CD8-positive, alpha-beta memory T cell (primary cell): ENCODE data around the gene ELMO1. TPM values are rescaled to one million over a fixed set of nuclear protein-coding genes. Genes with fewer than 3 reads are reported as not detected.
A peak's percentile ranks its signal among the peaks of the same experiment; 100 is the strongest.

Experiments
- CTCF ChIA-PET: fragments of 350-600 bp; sonication (Branson Sonifier 250); formaldehyde crosslinking; loops from one replicate; lab custom pipeline; 2021; ENCODE audit warnings: antibody characterized with exemption; lab: Charles Lee
- POLR2A ChIA-PET: fragments of 350-600 bp; sonication (Branson Sonifier 250); formaldehyde crosslinking; loops from one replicate; lab custom pipeline; 2021; ENCODE audit warnings: antibody characterized with exemption; lab: Charles Lee
- DNase-seq, 5 donors: peaks; one replicate each; pipeline versions ENCODE4 v3.0.0 to v3.0.0-alpha.2; 2020 to 2022; ENCODE audit warnings: mixed read lengths in 1 of 5
- H3K27ac ChIP-seq: one replicate; pipeline ENCODE4 v1.7.0; 2013; ENCODE audit warnings: low read depth, mild to moderate bottlenecking, low read length, moderate library complexity
- H3K27me3 ChIP-seq: 2 replicates; pipeline ENCODE4 v1.7.0; 2013; ENCODE audit warnings: low read length, mild to moderate bottlenecking; ENCODE audit not compliant: insufficient read depth, poor library complexity, severe bottlenecking
- H3K36me3 ChIP-seq: 2 replicates; pipeline ENCODE4 v1.7.0; 2013; ENCODE audit warnings: mild to moderate bottlenecking, low read length, moderate library complexity; ENCODE audit not compliant: insufficient read depth
- H3K4me1 ChIP-seq: 2 replicates; pipeline ENCODE4 v1.7.0; 2013; ENCODE audit warnings: mild to moderate bottlenecking, low read length, moderate library complexity; ENCODE audit not compliant: insufficient read depth
- H3K4me3 ChIP-seq: 2 replicates; pipeline ENCODE4 v1.7.0; 2013; ENCODE audit warnings: mild to moderate bottlenecking, low read length
- H3K9me3 ChIP-seq: 2 replicates; pipeline ENCODE4 v1.7.0; 2013; ENCODE audit warnings: mild to moderate bottlenecking, low read length
- H3K27ac Mint-ChIP-seq, 8 donors: one replicate each; pipeline ENCODE4 v1.8.0; 2020 to 2021; ENCODE audit warnings: mixed read lengths in 8 of 8, mild to moderate bottlenecking in 6 of 8, inconsistent platforms in 3 of 8, moderate library complexity in 3 of 8
- H3K27me3 Mint-ChIP-seq, 2 donors: one replicate each; pipeline ENCODE4 v1.8.0; 2020 to 2021; ENCODE audit warnings: mixed read lengths in 2 of 2, mild to moderate bottlenecking in 1 of 2, moderate library complexity in 1 of 2
- H3K36me3 Mint-ChIP-seq, 3 donors: one replicate each; pipeline ENCODE4 v1.8.0; 2020 to 2021; ENCODE audit warnings: mixed read lengths in 3 of 3, inconsistent platforms in 1 of 3, mild to moderate bottlenecking in 1 of 3
- H3K4me1 Mint-ChIP-seq, 3 donors: one replicate each; pipeline ENCODE4 v1.8.0; 2020 to 2021; ENCODE audit warnings: mixed read lengths in 3 of 3, inconsistent platforms in 1 of 3, mild to moderate bottlenecking in 1 of 3
- H3K4me3 Mint-ChIP-seq, 7 donors: one replicate each; pipeline ENCODE4 v1.8.0; 2020 to 2021; ENCODE audit warnings: mixed read lengths in 7 of 7, mild to moderate bottlenecking in 6 of 7, moderate library complexity in 4 of 7, inconsistent platforms in 2 of 7
- H3K9me3 Mint-ChIP-seq, 5 donors: one replicate each; pipeline ENCODE4 v1.8.0; 2020 to 2022; ENCODE audit warnings: mixed read lengths in 5 of 5, mild to moderate bottlenecking in 3 of 5, moderate library complexity in 2 of 5, inconsistent platforms in 1 of 5
- polyA plus RNA-seq: library from polyadenylated mRNA; unstranded; fragments of 300-500 nt; fragmentation: Illumina TruSeq; gene quantifications from one replicate; pipeline ENCODE4 v1.2.3, GENCODE V29; 2021
- total RNA-seq, 2 experiments: library from RNA; stranded (reverse); gene quantifications; one replicate each; pipeline ENCODE4 v1.2.3, GENCODE V29; 2021

ELMO1 gene, protein sequence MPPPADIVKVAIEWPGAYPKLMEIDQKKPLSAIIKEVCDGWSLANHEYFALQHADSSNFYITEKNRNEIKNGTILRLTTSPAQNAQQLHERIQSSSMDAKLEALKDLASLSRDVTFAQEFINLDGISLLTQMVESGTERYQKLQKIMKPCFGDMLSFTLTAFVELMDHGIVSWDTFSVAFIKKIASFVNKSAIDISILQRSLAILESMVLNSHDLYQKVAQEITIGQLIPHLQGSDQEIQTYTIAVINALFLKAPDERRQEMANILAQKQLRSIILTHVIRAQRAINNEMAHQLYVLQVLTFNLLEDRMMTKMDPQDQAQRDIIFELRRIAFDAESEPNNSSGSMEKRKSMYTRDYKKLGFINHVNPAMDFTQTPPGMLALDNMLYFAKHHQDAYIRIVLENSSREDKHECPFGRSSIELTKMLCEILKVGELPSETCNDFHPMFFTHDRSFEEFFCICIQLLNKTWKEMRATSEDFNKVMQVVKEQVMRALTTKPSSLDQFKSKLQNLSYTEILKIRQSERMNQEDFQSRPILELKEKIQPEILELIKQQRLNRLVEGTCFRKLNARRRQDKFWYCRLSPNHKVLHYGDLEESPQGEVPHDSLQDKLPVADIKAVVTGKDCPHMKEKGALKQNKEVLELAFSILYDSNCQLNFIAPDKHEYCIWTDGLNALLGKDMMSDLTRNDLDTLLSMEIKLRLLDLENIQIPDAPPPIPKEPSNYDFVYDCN
- total RNA-seq (10 to 100 TPM; 66.2 to 74.4 TPM), polyA plus RNA-seq (65.6 TPM)

DNA sequence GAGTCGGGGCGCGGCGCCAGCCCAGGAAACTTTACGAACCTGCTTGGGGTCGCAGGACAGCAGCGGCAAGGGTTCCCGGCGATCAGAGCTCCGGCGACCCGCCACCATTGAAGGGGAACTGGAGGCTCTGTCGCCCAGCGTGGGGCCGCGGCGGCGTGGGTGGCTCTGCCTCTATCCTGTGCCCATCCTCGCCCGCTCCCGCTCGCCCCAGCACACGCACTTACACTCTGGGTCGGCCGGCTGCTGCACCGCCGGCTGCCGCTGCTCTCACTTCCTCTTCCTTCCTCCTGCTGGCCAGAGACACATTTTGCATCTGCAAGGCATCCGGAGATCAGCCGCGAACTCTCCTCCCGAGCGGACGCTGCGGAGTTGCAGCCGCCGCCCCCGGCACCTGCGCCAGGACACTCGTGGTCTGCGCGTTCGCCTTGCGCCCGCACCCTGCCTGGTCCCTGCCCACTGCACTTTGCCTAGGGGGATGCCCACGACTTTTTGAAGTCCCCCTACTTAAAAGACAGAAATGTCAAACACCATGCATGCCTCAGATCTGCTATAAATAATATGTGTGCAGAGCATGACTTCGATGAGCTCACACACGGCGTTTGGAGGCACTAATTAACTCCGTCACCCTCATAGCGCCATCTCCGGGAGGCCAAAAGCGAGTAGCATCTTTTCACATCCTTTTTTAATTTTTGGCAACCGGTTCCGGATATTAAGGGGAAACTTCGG is at the start of gene ELMO1:
TSS of gene ELMO1 (minus strand) at position 229 of the 726 bp plus-strand sequence. CDS start 106,174 bp downstream, outside the sequence.
- Histone ChIP-seq H3K4me1 (peaks cover 31% of the 10 kb centered on the region), H3K36me3 (no peaks in the 10 kb centered on the region), H3K27me3 (no peaks in the 10 kb centered on the region), H3K27ac (peak within 1 kb of the TSS; percentile 80), H3K9me3 (no peaks in the 10 kb centered on the region), H3K4me3 (peak within 1 kb of the TSS; percentile 65)
- peak; percentile 61 to 88 (median 84) for DNase-seq
- Mint-ChIP-seq H3K4me1 (peaks cover 49 to 65% (median 50%) of the 10 kb centered on the region in 3 donors), H3K9me3 (peaks cover 0 to 2% (median 2%) of the 10 kb centered on the region in 5 donors), H3K27ac (peak within 1 kb of the TSS; percentile 96 to 100 (median 98)), H3K36me3 (peaks cover 0 to 17% (median 5%) of the 10 kb centered on the region in 3 donors), H3K27me3 (peaks cover 0 to 6% of the 10 kb centered on the region in 2 donors), H3K4me3 (peak within 1 kb of the TSS; percentile 92 to 99 (median 98))
- ChIA-PET POLR2A (interaction anchor here (0.6 to 2.6 kb wide), 6 partner anchors 95 to 1756 kb away, joined by 3 to 21 read pairs (median 4); partner anchors contain the start of gene HERPUD2), CTCF (interaction anchor here (0.6 to 3.2 kb wide), 18 partner anchors 13 to 214 kb away, joined by 3 to 18 read pairs (median 4); no protein-coding TSS in a partner anchor)

DNA sequence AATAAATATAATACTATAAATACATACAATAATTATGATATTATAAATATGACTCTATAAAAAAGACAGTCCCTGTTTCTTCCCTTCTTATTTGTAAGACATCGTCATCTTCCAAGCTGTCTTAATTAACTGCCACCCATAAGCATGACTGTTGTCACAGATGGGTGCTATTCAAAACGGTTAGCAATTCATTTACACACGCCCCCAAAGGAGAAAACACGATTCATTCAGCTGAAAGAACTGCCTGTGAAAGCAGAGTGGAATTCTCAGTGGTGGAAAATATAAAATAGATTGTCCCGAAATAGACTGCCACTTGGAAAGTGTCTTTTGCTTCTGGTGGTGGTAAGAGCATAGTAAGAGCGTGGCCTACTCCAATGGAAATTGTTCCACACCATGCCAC is 48.9 kb upstream of the ELMO1 start:
- H3K9me3 Mint-ChIP-seq: no peaks in the 10 kb centered on the region
- ChIA-PET POLR2A (no interaction called here), CTCF (interaction anchor here (5.0 kb wide), 1 partner anchor 10 kb away, joined by 25 read pairs; no protein-coding TSS in a partner anchor)
- no peaks in the 10 kb centered on the region for H3K36me3 ChIP-seq
- no peak overlapping the region for H3K4me3 Mint-ChIP-seq
- no peaks in the 10 kb centered on the region for H3K4me1 ChIP-seq
- H3K9me3 ChIP-seq: no peaks in the 10 kb centered on the region
- no peaks in the 10 kb centered on the region for H3K27me3 ChIP-seq
- no peak for DNase-seq
- H3K27ac Mint-ChIP-seq: no peak overlapping the region
- H3K27me3 Mint-ChIP-seq: no peaks in the 10 kb centered on the region
- H3K4me1 Mint-ChIP-seq: no peaks in the 10 kb centered on the region
- H3K27ac ChIP-seq: no peak overlapping the region
- no peaks in the 10 kb centered on the region for H3K36me3 Mint-ChIP-seq
- H3K4me3 ChIP-seq: no peak overlapping the region

DNA sequence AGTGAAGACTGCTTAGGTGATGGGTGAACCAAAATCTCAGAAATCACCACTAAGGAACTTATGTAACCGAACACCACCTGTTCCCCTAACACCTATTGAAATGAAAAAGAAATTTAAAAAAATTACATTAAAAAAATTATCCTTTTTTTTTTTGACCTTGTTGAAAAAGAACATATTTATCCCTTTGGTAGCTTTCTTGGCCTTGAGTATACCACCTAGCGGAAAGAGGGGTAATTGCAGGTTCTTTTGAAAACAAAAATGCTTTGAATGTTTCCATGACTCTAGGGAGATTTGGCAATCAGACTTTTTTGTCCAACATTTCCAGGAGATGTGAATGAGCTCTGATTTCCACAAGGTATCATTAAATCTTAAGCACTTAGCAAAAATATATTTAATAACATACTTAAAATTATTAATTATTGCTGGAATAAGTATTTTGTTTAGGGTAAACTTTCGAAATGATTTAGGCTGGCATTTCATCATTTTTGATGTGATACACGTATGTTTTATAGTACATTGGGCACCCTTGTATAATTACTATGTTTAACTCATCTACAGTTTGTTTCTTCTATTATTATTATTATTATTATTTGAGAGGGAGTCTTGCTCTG is 47.0 kb upstream of the ELMO1 start:
- Mint-ChIP-seq H3K4me1 (no peaks in the 10 kb centered on the region), H3K4me3 (no peak overlapping the region), H3K27ac (no peak overlapping the region), H3K36me3 (no peaks in the 10 kb centered on the region), H3K9me3 (no peaks in the 10 kb centered on the region), H3K27me3 (no peaks in the 10 kb centered on the region)
- H3K4me1 ChIP-seq: no peaks in the 10 kb centered on the region
- H3K27me3 ChIP-seq: no peaks in the 10 kb centered on the region
- POLR2A ChIA-PET: interaction anchor here (0.9 to 1.0 kb wide), 2 partner anchors 10 to 142 kb away, joined by 3 to 4 read pairs; no protein-coding TSS in a partner anchor
- H3K9me3 ChIP-seq: no peaks in the 10 kb centered on the region
- DNase-seq: peak in 2 of 5 donors; percentile 14 to 32
- H3K4me3 ChIP-seq: no peak overlapping the region
- CTCF ChIA-PET: interaction anchor here (0.8 to 5.0 kb wide), 12 partner anchors 9 to 262 kb away, joined by 3 to 25 read pairs (median 4); partner anchors contain the start of gene ELMO1
- H3K27ac ChIP-seq: no peak overlapping the region
- no peaks in the 10 kb centered on the region for H3K36me3 ChIP-seq

DNA sequence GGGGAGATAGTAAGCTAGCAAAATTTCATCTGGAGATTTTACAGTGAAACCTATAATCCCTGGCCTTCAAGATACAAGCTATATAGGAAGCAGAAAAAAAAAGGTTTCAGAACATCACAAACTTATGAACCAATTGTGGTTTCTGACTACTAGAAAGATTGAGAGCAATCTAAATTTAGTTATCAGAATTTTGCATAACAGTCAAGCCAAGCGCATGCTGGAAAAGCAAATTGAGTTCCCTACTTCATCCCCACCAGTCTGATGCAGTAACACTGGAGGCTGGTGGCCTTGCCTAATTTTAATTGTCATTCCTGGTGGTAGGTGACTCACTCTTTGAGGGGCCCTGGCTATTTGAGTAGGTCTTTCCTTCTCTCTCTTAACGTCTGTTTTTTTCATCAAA is 46.3 kb upstream of the ELMO1 start:
- ChIA-PET CTCF (interaction anchor here (1.2 to 5.0 kb wide), 8 partner anchors 9 to 261 kb away, joined by 3 to 25 read pairs (median 6); partner anchors contain the start of gene ELMO1), POLR2A (interaction anchor here (0.9 kb wide), 1 partner anchor 141 kb away, joined by 4 read pairs; no protein-coding TSS in a partner anchor)
- H3K36me3 Mint-ChIP-seq: no peaks in the 10 kb centered on the region
- Histone ChIP-seq H3K36me3 (no peaks in the 10 kb centered on the region), H3K27me3 (no peaks in the 10 kb centered on the region), H3K27ac (no peak overlapping the region), H3K4me3 (no peak overlapping the region), H3K9me3 (no peaks in the 10 kb centered on the region), H3K4me1 (no peaks in the 10 kb centered on the region)
- no peaks in the 10 kb centered on the region for H3K9me3 Mint-ChIP-seq
- H3K27me3 Mint-ChIP-seq: no peaks in the 10 kb centered on the region
- no peak for DNase-seq
- H3K4me1 Mint-ChIP-seq: no peaks in the 10 kb centered on the region
- no peak overlapping the region for H3K4me3 Mint-ChIP-seq
- H3K27ac Mint-ChIP-seq: no peak overlapping the region

DNA sequence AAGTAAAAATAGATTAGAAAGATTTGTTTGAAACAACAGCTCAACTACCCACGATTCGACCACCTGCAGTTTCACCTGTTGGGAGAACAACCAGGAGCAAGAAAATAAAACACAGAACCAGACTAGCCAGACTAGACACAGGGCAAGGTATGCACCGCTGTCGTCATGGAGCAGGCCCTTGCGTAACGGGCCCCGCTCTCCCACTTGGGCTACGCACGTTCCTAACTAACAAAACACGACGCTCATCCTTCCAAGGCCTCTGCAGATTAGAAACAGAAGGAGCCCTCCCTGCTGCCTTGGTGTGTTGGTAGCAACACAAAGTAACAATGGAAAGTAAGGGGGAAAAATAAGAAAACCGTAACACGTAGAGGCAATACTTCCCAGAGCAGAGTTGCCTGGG is 45.1 kb upstream of the ELMO1 start:
- no peaks in the 10 kb centered on the region for H3K9me3 ChIP-seq
- Mint-ChIP-seq H3K4me3 (no peak overlapping the region), H3K27me3 (no peaks in the 10 kb centered on the region), H3K4me1 (no peaks in the 10 kb centered on the region), H3K9me3 (no peaks in the 10 kb centered on the region), H3K27ac (peak overlapping the region in 1 of 8 donors; percentile 16), H3K36me3 (no peaks in the 10 kb centered on the region)
- no peaks in the 10 kb centered on the region for H3K4me1 ChIP-seq
- ChIA-PET CTCF (interaction anchor here (2.0 to 5.0 kb wide), 2 partner anchors 14 to 208 kb away, joined by 6 to 25 read pairs; no protein-coding TSS in a partner anchor), POLR2A (no interaction called here)
- H3K4me3 ChIP-seq: no peak overlapping the region
- no peak for DNase-seq
- H3K27me3 ChIP-seq: no peaks in the 10 kb centered on the region
- no peak overlapping the region for H3K27ac ChIP-seq
- H3K36me3 ChIP-seq: no peaks in the 10 kb centered on the region

DNA sequence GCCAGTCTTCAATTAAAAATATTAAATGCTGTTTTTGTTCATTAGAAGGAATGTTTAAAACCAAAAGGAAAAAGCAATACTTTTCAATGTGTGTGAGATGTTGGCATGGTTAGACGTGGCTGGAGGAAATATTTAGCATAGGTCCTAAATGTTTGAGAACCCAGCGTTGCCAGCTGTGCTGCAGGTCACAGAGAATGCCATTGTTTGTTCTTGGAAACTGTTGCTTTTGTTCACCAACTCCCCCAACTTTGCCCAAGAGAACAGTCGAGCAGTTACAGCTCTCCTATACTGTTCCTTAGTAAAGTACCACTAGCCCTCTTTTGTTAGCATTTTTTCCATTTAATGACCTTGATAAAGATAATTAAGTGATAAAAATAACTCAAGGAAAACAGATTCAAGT is 44.5 kb upstream of the ELMO1 start:
- no peaks in the 10 kb centered on the region for H3K4me1 ChIP-seq
- H3K27ac ChIP-seq: no peak overlapping the region
- H3K36me3 ChIP-seq: no peaks in the 10 kb centered on the region
- H3K4me3 Mint-ChIP-seq: no peak overlapping the region
- ChIA-PET CTCF (interaction anchor here (2.0 to 5.0 kb wide), 2 partner anchors 15 to 207 kb away, joined by 6 to 25 read pairs; no protein-coding TSS in a partner anchor), POLR2A (no interaction called here)
- no peak overlapping the region for H3K27ac Mint-ChIP-seq
- H3K27me3 ChIP-seq: no peaks in the 10 kb centered on the region
- H3K36me3 Mint-ChIP-seq: peaks cover 0 to 4% (median 0%) of the 10 kb centered on the region in 3 donors
- no peaks in the 10 kb centered on the region for H3K27me3 Mint-ChIP-seq
- H3K4me1 Mint-ChIP-seq: no peaks in the 10 kb centered on the region
- no peak overlapping the region for H3K4me3 ChIP-seq
- no peaks in the 10 kb centered on the region for H3K9me3 ChIP-seq
- H3K9me3 Mint-ChIP-seq: peaks cover 0 to 4% (median 4%) of the 10 kb centered on the region in 5 donors
- no peak for DNase-seq
